Esophagus muscularis mucosa (tissue), 4 donors: ENCODE data around the gene PLEKHA6. TPM values are rescaled to one million over a fixed set of nuclear protein-coding genes. Genes with fewer than 3 reads are reported as not detected.

Experiments
- DNase-seq: peaks from one replicate; pipeline ENCODE4 v3.0.0-alpha.2; 2017; ENCODE audit errors: extremely low spot score
- H3K27ac ChIP-seq, 4 donors: fragments of 200-600 bp; sonication (generic); replicated peaks in 1 of 4; 1 replicate in 3 of 4; 2 replicates in 1 of 4; pipeline ENCODE4 v1.5.1; 2016 to 2019; ENCODE audit warnings: mild to moderate bottlenecking in 1 of 4
- H3K27me3 ChIP-seq, 4 donors: fragments of 200-600 bp; sonication (generic); one replicate each; pipeline versions ENCODE4 v1.5.1 to v1.6.0; 2016 to 2019
- H3K36me3 ChIP-seq, 4 donors: fragments of 200-600 bp; sonication (generic); one replicate each; pipeline ENCODE4 v1.5.1; 2016 to 2019
- H3K4me1 ChIP-seq, 4 donors: fragments of 200-600 bp; sonication (generic); one replicate each; pipeline ENCODE4 v1.5.1; 2016 to 2019
- H3K4me3 ChIP-seq, 4 donors: fragments of 200-600 bp; sonication (generic); 1 replicate in 2 of 4; 2 replicates in 2 of 4; pipeline ENCODE4 v1.5.1; 2016 to 2019; ENCODE audit warnings: mild to moderate bottlenecking in 4 of 4, moderate library complexity in 1 of 4
- H3K9me3 ChIP-seq, 4 donors: fragments of 200-600 bp; sonication (generic); 1 replicate in 3 of 4; 2 replicates in 1 of 4; pipeline ENCODE4 v1.5.1; 2016 to 2019
- CTCF ChIP-seq, 3 experiments: fragments of 200-600 bp in 2 of 3; fragments of 450-650 bp in 1 of 3; sonication (generic) in 2 of 3; IDR thresholded peaks; one replicate each; pipeline ENCODE4 v1.5.1; 2017 to 2019; ENCODE audit warnings: antibody characterized with exemption in 3 of 3, mild to moderate bottlenecking in 2 of 3, moderate library complexity in 1 of 3
- EP300 ChIP-seq: sonication (generic); formaldehyde crosslinking; IDR thresholded peaks from one replicate; pipeline ENCODE4 v1.6.1; 2017; ENCODE audit warnings: antibody characterized with exemption
- POLR2A ChIP-seq: fragments of 450-650 bp; IDR thresholded peaks from one replicate; pipeline ENCODE4 v1.6.1; 2017; ENCODE audit warnings: antibody characterized with exemption, moderate library complexity, mild to moderate bottlenecking, low read depth
- POLR2AphosphoS5 ChIP-seq, 2 donors: sonication (generic); formaldehyde crosslinking; IDR thresholded peaks; one replicate each; pipeline ENCODE4 v1.6.1; 2017; ENCODE audit warnings: antibody characterized with exemption in 2 of 2
- WGBS: methylation state at CpG from one replicate; pipeline ENCODE4 v1.1.5; 2018; 5-methylcytosine and 5-hydroxymethylcytosine counted together
- intact Hi-C: fragments of 100-400 bp; cut with DNase I; formaldehyde crosslinking; loops from one replicate; pipeline ENCODE4 v1.15.1; 2023
- total RNA-seq, 4 donors: library from RNA; depleted of rRNA; stranded (reverse); fragments of >200 nt; gene quantifications; one replicate each; pipeline versions ENCODE4 v1.1.0 to v1.2.1, GENCODE V29; 2016

The PLEKHA6 gene
- total RNA-seq, 4 donors from 2014 or later: 11.9 to 22.4 (median 15.9) TPM

- Histone ChIP-seq H3K4me1 (peaks cover 29 to 57% (median 40%) of the 10 kb centered on the region in 4 donors), H3K9me3 (no peaks in the 10 kb centered on the region), H3K27me3 (peaks cover 0 to 39% (median 0%) of the 10 kb centered on the region in 4 donors), H3K4me3 (no peak overlapping the region), H3K36me3 (no peaks in the 10 kb centered on the region), H3K27ac (peak overlapping the region; percentile 57 to 63 (median 58))
- 60% methylated on average over 7 of the region's 7 CpGs for WGBS
- no peak for DNase-seq
- intact Hi-C loops: no loop called here
- no peak for TF ChIP-seq CTCF (IDR thresholded peaks at IDR 0.05)
- no peak for TF ChIP-seq EP300
- TF ChIP-seq POLR2AphosphoS5 (IDR thresholded peaks at IDR 0.05): no peak
- no peak for TF ChIP-seq POLR2A
These were observed 66.0 kb downstream of the PLEKHA6 start for GRCh38 chr1:204293605-204294337.

- Histone ChIP-seq H3K4me3 (no peak overlapping the region), H3K36me3 (no peaks in the 10 kb centered on the region), H3K27me3 (peaks cover 0 to 39% (median 0%) of the 10 kb centered on the region in 4 donors), H3K27ac (peak overlapping the region; percentile 54 to 63 (median 58)), H3K9me3 (no peaks in the 10 kb centered on the region), H3K4me1 (peaks cover 40 to 67% (median 50%) of the 10 kb centered on the region in 4 donors)
- intact Hi-C loops: no loop called here
- TF ChIP-seq CTCF (IDR thresholded peaks at IDR 0.05) (no peak), EP300 (no peak), POLR2A (no peak)
- DNase-seq: no peak
- WGBS: 55% methylated on average over 5 of the region's 5 CpGs
These were observed 67.0 kb downstream of the PLEKHA6 start for GRCh38 chr1:204292740-204293139.

DNA sequence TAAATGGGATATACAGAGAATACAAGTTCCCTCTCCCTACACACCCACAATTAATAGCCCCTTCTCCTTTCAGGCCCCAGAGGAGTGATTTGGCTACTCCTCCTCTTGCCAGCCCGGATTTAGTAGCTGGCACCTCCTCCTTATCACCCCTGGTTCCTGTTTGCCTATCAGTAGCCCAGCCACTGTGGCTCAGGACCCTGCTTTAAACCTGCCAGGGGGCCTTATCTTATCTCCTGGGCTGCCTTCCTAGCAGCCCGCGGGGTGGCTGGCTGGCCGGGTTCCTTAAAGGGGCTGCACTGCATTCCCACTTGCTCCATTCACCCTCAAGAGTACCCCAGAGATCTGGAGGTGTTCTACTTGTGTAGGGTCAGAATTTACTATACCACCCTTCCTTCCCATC, 70.4 kb downstream of the PLEKHA6 start:
- Histone ChIP-seq H3K36me3 (no peaks in the 10 kb centered on the region), H3K27ac (peak overlapping the region; percentile 36 to 66 (median 54)), H3K9me3 (no peaks in the 10 kb centered on the region), H3K4me3 (no peak overlapping the region), H3K27me3 (peaks cover 0 to 42% (median 0%) of the 10 kb centered on the region in 4 donors), H3K4me1 (peaks cover 37 to 54% (median 45%) of the 10 kb centered on the region in 4 donors)
- no peak for TF ChIP-seq POLR2A
- no peak for TF ChIP-seq POLR2AphosphoS5 (IDR thresholded peaks at IDR 0.05)
- no peak for TF ChIP-seq CTCF (IDR thresholded peaks at IDR 0.05)
- TF ChIP-seq EP300: no peak
- no peak for DNase-seq
- 78% methylated on average over 4 of the region's 4 CpGs for WGBS
- intact Hi-C loops: no loop called here

DNA sequence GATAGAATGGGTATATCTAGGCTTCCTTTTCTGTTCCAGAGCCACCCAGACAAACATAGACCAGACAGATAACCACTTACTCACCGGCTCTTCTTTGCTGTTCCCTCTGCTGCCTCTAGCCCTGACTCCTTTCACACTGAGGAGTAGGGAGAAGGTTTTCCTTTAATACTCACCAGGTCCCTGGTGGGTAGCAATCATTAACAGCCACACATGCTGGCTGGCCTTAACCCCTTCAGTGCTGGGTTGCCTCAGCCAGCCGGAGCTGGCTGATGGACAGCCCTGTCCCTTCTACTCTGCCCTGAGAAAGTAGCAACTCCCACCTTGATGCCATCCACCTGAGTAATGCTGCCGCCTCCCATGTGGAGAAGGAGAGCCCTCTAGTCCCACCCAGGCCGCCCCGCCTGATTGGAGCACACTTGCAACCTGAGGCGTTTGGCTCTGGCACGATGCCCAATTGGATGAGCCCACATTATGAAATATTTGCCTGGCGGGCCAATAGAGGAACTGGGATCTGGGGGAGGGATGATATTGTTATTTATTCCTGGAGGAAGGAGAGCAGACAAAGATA, 71.6 kb downstream of the PLEKHA6 start:
- 62% methylated on average over 7 of the region's 8 CpGs for WGBS

More for the DNA sequence above, 71.6 kb downstream of the PLEKHA6 start:
- H3K27ac ChIP-seq: peak overlapping the region; percentile 36 to 66 (median 44)
- TF ChIP-seq CTCF (IDR thresholded peaks at IDR 0.05) (no peak), POLR2AphosphoS5 (IDR thresholded peaks at IDR 0.05) (peak in 1 of 2 donors; percentile 45)
- no peaks in the 10 kb centered on the region for H3K9me3 ChIP-seq
- H3K4me1 ChIP-seq: peaks cover 41 to 51% (median 46%) of the 10 kb centered on the region in 4 donors
- intact Hi-C loops: no loop called here
- H3K4me3 ChIP-seq: peak overlapping the region; percentile 7 to 36 (median 22)
- no peaks in the 10 kb centered on the region for H3K36me3 ChIP-seq
- DNase-seq: no peak
- peaks cover 0 to 52% (median 0%) of the 10 kb centered on the region in 4 donors for H3K27me3 ChIP-seq
